ENCODE measurements around the gene MIER2. TPM values are rescaled to one million over a fixed set of nuclear protein-coding genes. Genes with fewer than 3 reads are reported as not detected.
"Not testable (repeated sequence)": the region's sequence is repeated elsewhere in the genome, so short reads cannot be mapped to it uniquely, and the experiment has no call there.

The MIER2 gene
- total RNA-seq, 2 donors from 2014 or later, result 13.1 to 13.8 TPM

- peaks cover 16% of the 10 kb centered on the region for H3K27me3 Mint-ChIP-seq
- no peaks in the 10 kb centered on the region for H3K4me1 Mint-ChIP-seq
- no peak for DNase-seq
- H3K36me3 Mint-ChIP-seq (ENCODE audit: low read depth), result peaks cover 4% of the 10 kb centered on the region
- H3K27ac Mint-ChIP-seq, result no peak overlapping the region
- no peak overlapping the region for H3K4me3 Mint-ChIP-seq
- H3K9me3 ChIP-seq (ENCODE audit: control insufficient read depth, low read length, poor library complexity, severe bottlenecking), result no peaks in the 10 kb centered on the region
- ATAC-seq, result no peak
Observed at GRCh38 chr19:281992-282391, 62.6 kb downstream of the MIER2 start.

GRCh38 chr19:281156-281853, 63.3 kb downstream of the MIER2 start:
- Mint-ChIP-seq H3K4me3 (no peak overlapping the region), H3K4me1 (no peaks in the 10 kb centered on the region), H3K27ac (no peak overlapping the region), H3K36me3 (ENCODE audit: low read depth) (peaks cover 4% of the 10 kb centered on the region), H3K27me3 (peaks cover 20% of the 10 kb centered on the region)
- no peak for ATAC-seq
- H3K9me3 ChIP-seq (ENCODE audit: control insufficient read depth, low read length, poor library complexity, severe bottlenecking), result no peaks in the 10 kb centered on the region
- DNase-seq, result no peak

GRCh38 chr19:280541-281009, 64.0 kb downstream of the MIER2 start:
- H3K27me3 Mint-ChIP-seq, result peaks cover 27% of the 10 kb centered on the region
- H3K27ac Mint-ChIP-seq, result no peak overlapping the region
- ATAC-seq, result no peak
- H3K36me3 Mint-ChIP-seq (ENCODE audit: low read depth), result peaks cover 4% of the 10 kb centered on the region
- DNase-seq, result no peak
- H3K4me3 Mint-ChIP-seq, result no peak overlapping the region
- no peaks in the 10 kb centered on the region for H3K9me3 ChIP-seq (ENCODE audit: control insufficient read depth, low read length, poor library complexity, severe bottlenecking)
- no peaks in the 10 kb centered on the region for H3K4me1 Mint-ChIP-seq

GRCh38 chr19:279656-280055, 64.9 kb downstream of the MIER2 start:
- Mint-ChIP-seq H3K4me1 (no peaks in the 10 kb centered on the region), H3K4me3 (no peak overlapping the region), H3K27ac (no peak overlapping the region), H3K27me3 (peaks cover 35% of the 10 kb centered on the region), H3K36me3 (ENCODE audit: low read depth) (peaks cover 4% of the 10 kb centered on the region)
- H3K9me3 ChIP-seq (ENCODE audit: control insufficient read depth, low read length, poor library complexity, severe bottlenecking), result no peaks in the 10 kb centered on the region
- DNase-seq, result no peak
- ATAC-seq, result no peak

GRCh38 chr19:279231-279630, 65.4 kb downstream of the MIER2 start:
- Mint-ChIP-seq H3K27me3 (peaks cover 35% of the 10 kb centered on the region), H3K4me3 (no peak overlapping the region)

GRCh38 chr19:277581-278165, 66.9 kb downstream of the MIER2 start:
- ATAC-seq (no peak), DNase-seq (no peak)
- peaks cover 4% of the 10 kb centered on the region for H3K36me3 Mint-ChIP-seq (ENCODE audit: low read depth)
- no peaks in the 10 kb centered on the region for H3K9me3 ChIP-seq (ENCODE audit: control insufficient read depth, low read length, poor library complexity, severe bottlenecking)
- H3K4me1 Mint-ChIP-seq, result no peaks in the 10 kb centered on the region
- no peak overlapping the region for H3K4me3 Mint-ChIP-seq
- H3K27ac Mint-ChIP-seq, result no peak overlapping the region
- peaks cover 42% of the 10 kb centered on the region for H3K27me3 Mint-ChIP-seq

More at GRCh38 chr19:279231-279630, 65.4 kb downstream of the MIER2 start:
- H3K36me3 Mint-ChIP-seq (ENCODE audit: low read depth), result peaks cover 4% of the 10 kb centered on the region
- DNase-seq (no peak), ATAC-seq (no peak)
- no peak overlapping the region for H3K27ac Mint-ChIP-seq
- H3K4me1 Mint-ChIP-seq, result no peaks in the 10 kb centered on the region
- no peaks in the 10 kb centered on the region for H3K9me3 ChIP-seq (ENCODE audit: control insufficient read depth, low read length, poor library complexity, severe bottlenecking)

- no peaks in the 10 kb centered on the region for H3K9me3 ChIP-seq (ENCODE audit: control insufficient read depth, low read length, poor library complexity, severe bottlenecking)
- peaks cover 4% of the 10 kb centered on the region for H3K36me3 Mint-ChIP-seq (ENCODE audit: low read depth)
- DNase-seq (no peak), ATAC-seq (no peak)
- H3K27me3 Mint-ChIP-seq, result peaks cover 44% of the 10 kb centered on the region
- no peak overlapping the region for H3K27ac Mint-ChIP-seq
- H3K4me1 Mint-ChIP-seq, result no peaks in the 10 kb centered on the region
- no peak overlapping the region for H3K4me3 Mint-ChIP-seq
Observed at GRCh38 chr19:277131-277530, 67.5 kb downstream of the MIER2 start.

- Mint-ChIP-seq H3K4me1 (no peaks in the 10 kb centered on the region), H3K36me3 (ENCODE audit: low read depth) (peaks cover 4% of the 10 kb centered on the region), H3K4me3 (no peak overlapping the region), H3K27ac (no peak overlapping the region), H3K27me3 (peaks cover 55% of the 10 kb centered on the region)
- ATAC-seq (no peak), DNase-seq (no peak)
- no peaks in the 10 kb centered on the region for H3K9me3 ChIP-seq (ENCODE audit: control insufficient read depth, low read length, poor library complexity, severe bottlenecking)
Observed at GRCh38 chr19:275958-276646, 68.5 kb downstream of the MIER2 start.

- H3K9me3 ChIP-seq (ENCODE audit: control insufficient read depth, low read length, poor library complexity, severe bottlenecking), result no peaks in the 10 kb centered on the region
- Mint-ChIP-seq H3K36me3 (ENCODE audit: low read depth) (peaks cover 4% of the 10 kb centered on the region), H3K4me1 (no peaks in the 10 kb centered on the region), H3K4me3 (no peak overlapping the region), H3K27ac (no peak overlapping the region), H3K27me3 (peaks cover 57% of the 10 kb centered on the region)
- ATAC-seq (no peak), DNase-seq (no peak)
Observed at GRCh38 chr19:275000-275399, 69.6 kb downstream of the MIER2 start.

- ATAC-seq (no peak), DNase-seq (no peak)
- Mint-ChIP-seq H3K4me3 (no peak overlapping the region), H3K36me3 (ENCODE audit: low read depth) (no peaks in the 10 kb centered on the region), H3K27me3 (peaks cover 62% of the 10 kb centered on the region), H3K4me1 (no peaks in the 10 kb centered on the region), H3K27ac (no peak overlapping the region)
- no peaks in the 10 kb centered on the region for H3K9me3 ChIP-seq (ENCODE audit: control insufficient read depth, low read length, poor library complexity, severe bottlenecking)
Observed at GRCh38 chr19:273393-273792, 71.2 kb downstream of the MIER2 start.

GRCh38 chr19:271856-272255, 72.7 kb downstream of the MIER2 start:
- H3K9me3 ChIP-seq (ENCODE audit: control insufficient read depth, low read length, poor library complexity, severe bottlenecking), result no peaks in the 10 kb centered on the region
- Mint-ChIP-seq H3K27ac (no peak overlapping the region), H3K4me1 (peaks cover 2% of the 10 kb centered on the region), H3K27me3 (peaks cover 57% of the 10 kb centered on the region), H3K4me3 (no peak overlapping the region), H3K36me3 (ENCODE audit: low read depth) (no peaks in the 10 kb centered on the region)
- DNase-seq (no peak), ATAC-seq (no peak)

- DNase-seq; H3K9me3 ChIP-seq (ENCODE audit: control insufficient read depth, low read length, poor library complexity, severe bottlenecking); H3K4me3 Mint-ChIP-seq; H3K27ac Mint-ChIP-seq; H3K36me3 Mint-ChIP-seq (ENCODE audit: low read depth); H3K4me1 Mint-ChIP-seq; ATAC-seq: not testable (repeated sequence)
- peaks cover 56% of the 10 kb centered on the region for H3K27me3 Mint-ChIP-seq
Observed at GRCh38 chr19:270766-271318, 73.8 kb downstream of the MIER2 start.

- ATAC-seq, result no peak
- DNase-seq, result no peak
- Mint-ChIP-seq H3K36me3 (ENCODE audit: low read depth) (no peaks in the 10 kb centered on the region), H3K4me3 (no peak overlapping the region), H3K27ac (no peak overlapping the region), H3K4me1 (peaks cover 6% of the 10 kb centered on the region), H3K27me3 (peaks cover 56% of the 10 kb centered on the region)
- H3K9me3 ChIP-seq (ENCODE audit: control insufficient read depth, low read length, poor library complexity, severe bottlenecking), result no peaks in the 10 kb centered on the region
Observed at GRCh38 chr19:269241-269640, 75.4 kb downstream of the MIER2 start.
